ENCODE measurements around the gene MYO3B.
"Not testable (repeated sequence)": the region's sequence is repeated elsewhere in the genome, so short reads cannot be mapped to it uniquely, and the experiment has no call there.

The MYO3B gene

DNA sequence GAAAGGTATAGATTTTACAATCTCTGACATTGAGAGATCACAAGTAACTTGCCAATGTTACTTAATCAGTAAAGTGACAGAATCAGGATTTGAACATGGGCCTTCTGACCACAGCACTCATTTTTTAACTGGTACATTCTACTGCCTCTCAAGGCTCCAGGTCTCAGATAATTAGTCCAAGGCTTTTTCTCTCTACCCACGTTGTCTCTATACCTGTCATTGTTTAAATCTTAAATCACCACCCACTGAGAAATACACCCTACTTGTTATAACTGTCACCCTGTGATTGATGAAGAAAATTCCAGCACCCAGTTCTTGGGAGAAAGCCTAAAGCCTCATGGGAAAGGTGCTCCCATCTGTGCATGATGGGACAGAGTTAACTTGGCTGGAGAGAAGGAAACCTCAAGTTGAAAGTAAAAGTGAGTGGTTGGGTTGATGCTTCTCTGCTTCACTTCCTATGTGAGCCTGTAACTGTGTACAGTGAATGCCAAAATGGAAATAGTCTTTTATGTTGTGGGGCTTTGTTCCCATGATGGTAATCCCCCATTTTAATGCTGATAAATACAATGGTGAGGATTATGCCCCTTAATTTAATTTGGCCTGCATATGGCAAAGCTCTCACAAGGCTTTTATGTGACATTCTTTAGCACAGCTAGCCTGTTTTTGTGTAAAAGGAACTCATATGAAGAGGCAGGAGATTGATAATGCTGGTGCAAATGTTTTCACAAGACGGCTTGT, 347.1 kb downstream of the MYO3B start:
- DNase-seq = no peak

DNA sequence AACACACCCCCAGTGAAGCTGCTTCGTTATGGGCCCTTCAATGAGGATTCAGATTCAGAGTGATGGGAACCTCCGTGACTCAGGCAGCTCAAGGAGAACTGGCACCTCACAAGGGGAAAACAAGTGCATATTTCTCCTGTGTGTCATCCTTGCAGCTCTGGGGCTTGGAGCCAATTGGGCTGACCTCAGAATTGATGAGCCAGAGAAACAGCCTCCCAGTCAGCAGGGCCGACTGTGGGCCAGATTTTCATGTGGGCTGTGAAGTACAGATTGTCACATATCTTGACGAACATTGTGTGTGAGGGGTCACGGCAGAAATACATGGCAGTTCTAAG, 347.6 kb downstream of the MYO3B start:
- DNase-seq = no peak

DNA sequence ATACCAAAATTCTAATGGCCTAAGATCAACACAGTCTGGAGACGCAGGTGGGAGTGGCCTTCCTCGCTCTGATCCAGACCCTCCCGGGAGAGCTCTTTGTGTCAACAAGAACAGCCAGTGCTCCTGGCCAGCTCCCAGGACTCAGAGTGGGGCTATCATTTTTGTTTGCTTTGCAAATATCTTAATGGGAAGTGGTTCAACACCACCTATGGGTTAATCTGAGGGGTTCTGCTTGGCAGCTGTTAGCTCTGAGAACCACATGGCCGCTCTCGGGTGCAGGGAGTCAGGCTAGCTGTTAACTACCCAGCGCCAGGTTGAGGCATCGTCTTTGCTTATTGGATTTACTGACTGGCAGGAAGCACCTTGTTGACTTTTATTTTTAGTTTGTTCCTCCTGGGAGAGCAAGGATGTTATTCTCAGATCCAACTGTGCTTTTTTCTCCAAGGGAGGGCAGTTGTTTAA, 352.4 kb downstream of the MYO3B start:
- DNase-seq = no peak

DNA sequence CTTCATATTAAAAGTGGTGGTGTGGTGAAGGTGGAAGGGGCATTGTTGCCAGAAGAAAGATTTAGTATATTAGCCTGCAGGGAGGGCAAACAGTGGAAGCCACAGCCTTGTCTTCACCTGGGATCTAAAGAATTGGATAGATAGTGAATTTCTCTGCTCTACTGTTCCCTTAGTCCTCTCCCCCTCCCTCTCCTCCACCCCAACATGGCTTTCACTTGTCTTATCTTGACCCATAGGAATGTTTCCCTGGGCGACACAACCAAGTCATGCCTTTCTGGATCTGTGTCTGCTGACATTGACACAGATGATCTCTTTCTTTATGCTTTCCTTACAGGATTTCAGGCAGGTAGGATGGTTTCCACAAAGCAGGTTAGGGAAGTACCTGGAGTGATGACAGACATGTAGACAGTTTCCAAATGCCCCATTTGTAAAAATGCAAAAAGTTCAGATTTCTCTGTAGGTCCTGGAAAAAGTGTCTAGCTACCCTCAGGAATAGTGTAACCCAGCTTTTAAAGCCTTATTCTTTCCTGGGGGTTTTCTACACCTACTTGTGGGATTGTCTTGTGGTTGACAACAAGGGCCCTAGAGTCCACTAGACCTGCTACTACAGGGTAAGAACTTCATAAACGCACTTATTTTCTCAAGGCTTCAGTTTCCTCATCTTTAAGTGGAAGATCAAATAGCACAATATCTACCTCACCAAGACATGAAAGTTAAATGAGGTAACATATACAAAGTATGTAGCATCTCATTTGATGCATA, 353.0 kb downstream of the MYO3B start:
- DNase-seq = no peak

DNA sequence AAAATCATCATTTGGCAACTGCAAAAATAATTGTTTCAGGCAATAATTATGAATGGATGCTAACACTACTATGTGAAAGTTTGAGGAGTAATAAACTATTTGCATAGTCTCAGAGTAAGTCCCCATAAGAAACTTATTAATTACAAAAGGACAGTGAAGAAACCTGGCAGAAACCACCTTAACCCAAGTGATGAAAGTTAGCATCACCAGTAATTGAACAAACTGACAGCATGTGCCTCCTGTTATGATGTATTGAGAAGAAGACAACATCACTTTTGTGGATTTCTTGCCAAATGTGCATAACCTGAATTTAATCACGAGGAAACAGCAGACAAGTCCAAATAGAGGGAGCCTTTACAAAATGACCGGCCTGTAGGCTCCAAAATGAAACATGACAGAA, 353.9 kb downstream of the MYO3B start:
- DNase-seq = no peak

DNA sequence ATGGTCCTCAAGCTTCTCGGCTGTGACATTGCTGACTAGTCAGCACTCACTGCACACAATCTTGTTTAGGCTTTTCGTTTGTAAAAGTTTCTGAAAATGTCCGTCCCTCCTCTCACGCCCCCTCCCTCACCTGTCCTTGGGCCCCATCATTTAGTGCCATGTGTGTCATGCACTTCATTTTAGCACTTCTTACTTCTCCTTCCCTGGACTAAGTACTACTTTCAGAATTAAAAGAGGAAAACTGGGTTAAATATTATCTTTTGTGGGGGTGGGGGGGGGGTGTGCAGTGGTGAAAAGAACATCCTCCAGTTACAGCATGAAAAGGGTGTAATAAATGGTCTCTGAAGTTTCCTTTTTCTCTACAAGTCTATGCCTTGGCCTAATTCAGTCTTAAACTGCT, 355.2 kb downstream of the MYO3B start:
- no peak for DNase-seq

DNA sequence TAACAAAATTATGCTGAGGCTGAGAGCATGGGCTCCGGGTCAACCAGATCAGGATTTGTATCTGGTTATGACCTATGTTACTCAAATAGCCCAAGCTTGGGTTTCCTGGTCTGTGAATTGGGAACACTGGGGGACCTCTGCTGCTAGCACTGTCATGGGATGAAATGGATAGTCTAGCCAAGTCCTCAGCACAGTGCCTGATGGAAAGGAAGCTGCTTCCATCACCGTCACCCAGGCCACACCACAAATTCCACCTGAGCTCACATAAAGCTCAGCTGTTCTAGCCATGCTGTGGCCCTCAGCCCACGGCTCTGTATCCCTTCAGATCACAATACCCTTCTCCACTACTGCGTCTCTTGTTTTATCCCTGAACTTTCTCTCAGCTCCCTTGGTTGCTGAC, 357.6 kb downstream of the MYO3B start:
- DNase-seq = no peak

DNA sequence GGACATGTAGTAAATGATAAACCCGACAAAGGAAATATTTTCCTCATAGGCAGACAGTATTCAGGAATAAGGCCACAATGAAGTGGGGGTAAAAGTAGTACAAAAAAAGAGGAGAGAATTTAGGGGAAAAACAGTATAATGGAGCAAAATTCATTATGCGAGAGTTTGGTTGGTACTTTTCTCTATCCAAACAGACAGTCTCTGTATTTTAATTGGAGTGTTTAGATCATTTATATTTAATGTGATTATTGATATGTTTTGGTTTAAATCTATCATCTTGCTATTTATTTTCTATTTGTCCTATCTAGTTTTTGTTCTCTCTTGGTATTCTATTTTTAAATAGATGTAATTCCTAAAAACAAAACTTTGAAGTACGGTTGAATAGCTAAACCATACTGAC, 366.9 kb downstream of the MYO3B start:
- DNase-seq = no peak

DNA sequence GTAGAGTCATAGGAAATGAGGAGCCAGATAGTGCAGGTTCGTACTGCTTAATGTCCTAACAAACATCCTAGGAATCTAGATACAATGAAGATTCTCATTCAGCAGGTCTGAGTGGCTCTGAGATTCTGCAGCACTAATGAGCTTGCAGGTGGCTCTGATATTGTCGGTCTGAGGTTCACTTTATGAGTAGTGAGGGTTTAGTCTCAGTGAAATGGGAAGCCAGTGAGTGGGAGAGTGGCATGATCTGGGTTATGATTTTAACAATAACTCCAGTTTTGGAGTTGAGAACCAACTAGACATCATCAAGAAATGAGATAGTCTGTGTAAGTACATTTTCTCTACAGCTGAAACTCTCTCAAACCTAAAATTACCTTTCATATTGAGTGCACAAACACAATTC, 370.4 kb downstream of the MYO3B start:
- DNase-seq = no peak

DNA sequence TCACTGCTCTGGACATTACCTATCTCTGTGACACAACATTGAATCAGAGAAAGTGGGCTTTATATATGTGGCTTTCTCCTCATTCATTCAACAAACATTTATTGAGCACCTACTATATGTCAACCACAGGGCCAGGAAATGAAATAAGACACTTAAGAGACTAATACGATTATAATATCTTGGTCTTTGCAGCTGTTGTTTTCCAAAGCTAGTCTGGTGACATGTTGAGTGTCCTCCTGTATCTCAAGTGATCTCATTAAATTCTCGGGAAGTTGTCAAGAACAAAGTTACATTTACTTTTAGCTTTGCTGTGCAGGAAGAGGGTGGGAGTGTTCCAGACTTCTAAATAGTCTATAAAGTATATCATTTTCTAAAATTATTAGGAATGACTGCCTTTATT, 372.6 kb downstream of the MYO3B start:
- DNase-seq = no peak

DNA sequence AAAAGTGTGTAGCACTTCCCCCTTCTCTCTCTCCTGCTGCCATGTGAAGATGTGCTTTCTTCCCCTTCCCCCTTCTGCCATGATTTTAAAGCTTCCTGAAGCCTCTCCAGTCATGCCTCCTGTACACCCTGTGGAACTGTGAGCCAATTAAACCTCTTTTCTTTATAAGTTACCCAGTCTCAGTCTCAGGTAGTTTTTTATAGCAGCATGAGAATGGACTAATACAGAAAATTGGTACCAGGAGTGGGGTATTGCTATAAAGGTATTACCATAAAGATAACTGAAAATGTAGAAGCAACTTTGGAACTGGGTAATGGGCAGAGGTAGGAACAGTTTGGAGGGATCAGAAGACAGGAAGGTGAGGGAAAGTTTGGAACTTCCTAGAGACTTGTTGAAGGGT, 374.0 kb downstream of the MYO3B start:
- not testable (repeated sequence) for DNase-seq

DNA sequence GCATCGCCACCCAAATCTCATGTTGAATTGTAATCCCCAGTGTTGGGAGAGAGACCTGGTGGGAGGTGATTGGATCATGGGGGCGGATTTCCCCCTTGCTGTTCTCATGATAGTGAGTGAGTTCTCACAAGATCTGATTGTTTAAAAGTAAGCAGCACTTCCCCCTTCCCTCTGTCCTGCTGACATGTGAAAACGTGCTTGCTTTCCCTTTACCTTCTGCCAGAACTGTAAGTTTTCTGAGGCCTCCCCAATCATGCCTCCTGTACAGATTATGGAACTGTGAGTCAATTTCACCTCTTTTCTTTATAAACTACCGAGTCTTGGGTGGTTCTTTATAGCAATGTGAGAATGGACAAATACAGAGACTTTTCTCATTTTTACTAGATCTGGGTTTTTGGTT, 375.8 kb downstream of the MYO3B start:
- no peak for DNase-seq

DNA sequence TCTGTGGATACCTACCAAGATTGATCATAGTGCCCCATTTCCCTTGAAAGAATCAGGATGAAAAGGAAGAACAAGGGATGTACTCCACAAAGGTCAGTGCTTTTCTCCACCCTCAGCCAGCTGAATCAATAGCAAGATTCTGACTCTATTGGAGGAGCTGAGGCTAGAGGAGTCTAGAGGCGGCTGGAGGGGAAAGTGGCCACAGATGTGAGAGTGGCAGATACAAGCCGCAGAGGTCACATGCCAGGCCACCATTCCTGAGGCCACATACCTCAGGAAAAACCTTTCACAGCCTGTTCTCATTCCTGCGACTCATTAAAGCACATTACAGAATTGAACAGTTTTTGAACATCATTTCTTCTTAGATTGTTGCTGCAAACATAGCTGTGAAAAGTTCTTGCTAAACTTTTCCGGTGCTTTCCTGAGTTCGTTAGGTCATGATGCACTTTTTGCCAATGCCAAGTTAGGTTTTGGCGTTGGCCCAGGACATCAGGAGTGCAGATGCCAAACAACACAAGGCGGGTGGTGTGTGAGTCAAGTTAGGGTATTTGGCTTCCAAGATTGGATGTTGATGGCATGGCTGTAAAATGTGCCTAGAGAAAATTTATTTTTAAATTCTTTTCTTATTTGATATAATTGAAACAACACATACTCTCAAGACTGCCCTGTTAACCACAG, 376.5 kb downstream of the MYO3B start:
- no peak for DNase-seq

DNA sequence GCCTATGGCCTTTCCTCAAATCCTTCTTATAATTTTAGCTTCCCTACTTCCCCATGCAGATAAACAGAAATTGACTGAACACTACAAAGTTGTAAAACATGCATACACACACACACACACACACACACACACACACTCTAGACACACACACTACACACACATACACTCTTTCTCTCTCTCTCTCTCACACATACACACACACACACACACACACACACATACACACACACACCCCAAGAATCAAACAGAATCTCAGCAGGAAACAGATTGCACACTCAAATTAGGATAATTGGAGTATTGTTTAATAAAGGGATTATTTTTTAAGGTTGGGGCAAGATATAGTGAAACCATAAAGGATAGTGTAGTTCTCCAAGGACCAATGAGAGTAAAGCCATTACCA, 385.0 kb downstream of the MYO3B start:
- no peak for DNase-seq

DNA sequence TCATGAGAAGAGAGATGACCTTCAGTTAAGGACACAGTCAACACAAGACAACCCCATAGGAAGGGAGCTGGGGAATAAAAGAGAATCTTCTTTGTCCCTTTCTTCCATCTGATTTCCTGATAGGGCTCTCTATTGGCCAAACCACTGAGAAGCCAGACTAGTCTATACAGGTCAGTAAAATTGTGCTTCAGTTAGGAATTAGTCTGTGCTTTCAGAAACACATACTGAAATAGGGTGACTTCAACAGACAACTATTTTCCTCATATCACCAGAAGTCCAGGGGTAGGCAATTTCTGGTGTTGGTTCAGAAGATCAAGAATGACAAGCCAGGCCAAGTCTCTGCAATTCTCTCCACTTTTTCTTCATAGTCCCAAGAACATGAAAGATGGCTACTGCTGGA, 385.5 kb downstream of the MYO3B start:
- DNase-seq = no peak

DNA sequence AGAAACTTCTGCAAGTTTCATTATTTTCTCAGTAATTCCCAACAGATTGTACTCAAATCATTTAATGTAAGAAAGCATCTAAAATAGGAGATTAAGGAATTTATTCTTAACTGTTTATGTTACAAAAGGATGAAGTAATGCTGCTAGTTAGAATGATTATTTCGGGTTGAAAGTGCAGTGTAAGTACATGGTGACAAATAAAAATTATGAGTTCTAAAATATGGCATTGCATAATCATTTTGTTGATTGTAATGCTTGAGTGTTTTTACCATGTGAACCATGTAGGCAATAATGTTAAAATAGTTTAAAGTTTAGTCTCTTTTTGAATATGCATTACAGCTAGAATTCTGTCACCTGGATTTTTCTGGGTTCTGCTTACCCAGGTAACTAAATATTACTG, 388.2 kb downstream of the MYO3B start:
- DNase-seq = no peak

DNA sequence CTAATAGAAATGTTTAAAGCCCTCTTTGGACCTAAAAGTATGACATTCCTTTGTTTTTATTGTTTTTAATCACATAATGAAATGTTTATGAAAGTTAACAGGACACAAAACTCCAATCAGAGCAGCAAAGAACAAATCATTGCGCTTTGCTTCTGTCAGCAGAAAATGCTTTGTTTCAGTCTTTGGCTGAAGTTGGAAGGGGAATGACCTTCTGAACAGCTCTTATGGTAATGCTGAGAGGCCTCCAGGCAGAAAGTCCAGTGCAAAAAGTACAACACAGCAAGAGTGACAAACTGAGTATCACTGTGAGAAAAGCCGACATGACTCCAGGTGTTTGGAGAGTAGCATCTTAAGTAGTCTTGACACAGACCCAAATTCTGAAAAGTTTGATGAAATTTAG, 389.5 kb downstream of the MYO3B start:
- no peak for DNase-seq

DNA sequence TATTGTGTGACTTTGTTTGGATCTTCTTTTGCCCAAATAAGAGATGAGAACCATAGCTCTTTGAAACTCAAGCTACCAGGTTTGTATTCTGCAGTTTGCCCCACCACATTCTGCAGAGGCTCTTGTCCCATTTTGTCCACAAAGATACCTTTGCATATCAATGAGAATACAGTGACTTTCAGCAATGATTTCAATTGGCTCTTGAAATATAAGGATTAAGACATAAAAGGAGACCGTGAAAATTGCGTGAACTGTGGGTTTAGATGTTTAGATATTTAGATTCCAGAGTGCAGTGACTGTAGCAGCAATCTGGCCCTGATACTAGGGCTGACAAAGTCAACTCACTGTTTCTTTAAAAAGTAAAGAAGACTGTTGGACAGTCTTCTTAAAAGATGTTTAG, 390.6 kb downstream of the MYO3B start:
- DNase-seq = no peak

DNA sequence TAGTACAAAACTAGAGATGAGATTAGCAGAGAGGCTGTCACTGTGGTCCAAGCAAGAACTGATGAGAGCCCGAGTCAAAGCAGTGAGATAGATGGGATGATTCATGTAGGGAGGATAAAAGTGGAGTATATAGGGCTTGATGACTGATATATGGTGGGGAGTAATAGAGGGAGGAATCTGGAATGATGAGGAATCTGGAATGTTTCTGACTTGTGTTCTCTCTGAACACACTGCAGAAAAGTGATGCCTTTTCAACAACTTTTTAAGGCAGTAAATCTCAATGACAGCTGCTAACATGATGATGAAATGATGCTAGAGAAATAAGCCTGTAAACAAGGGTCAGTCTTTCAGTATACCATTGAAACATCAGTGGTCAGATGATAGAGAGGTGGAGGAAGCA, 393.7 kb downstream of the MYO3B start:
- no peak for DNase-seq

DNA sequence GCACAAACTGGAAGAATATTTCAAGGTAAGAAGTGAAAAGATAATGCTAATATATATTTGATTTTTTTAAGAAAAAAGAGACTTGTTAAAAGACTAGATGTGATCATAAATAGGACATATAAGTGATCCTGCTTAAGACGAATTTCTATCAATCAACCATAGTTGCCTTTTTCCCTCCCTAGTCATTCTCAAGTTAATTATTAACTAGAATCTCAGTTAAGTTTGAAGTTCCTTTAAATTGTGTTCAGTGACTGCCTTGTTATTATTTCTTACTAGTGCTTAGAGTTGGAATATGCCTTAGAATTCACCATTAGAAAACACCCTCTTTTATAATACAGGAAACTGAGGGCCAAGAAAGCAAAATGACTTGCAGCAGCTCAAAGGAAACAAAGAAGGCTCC, 395.7 kb downstream of the MYO3B start:
- no peak for DNase-seq

DNA sequence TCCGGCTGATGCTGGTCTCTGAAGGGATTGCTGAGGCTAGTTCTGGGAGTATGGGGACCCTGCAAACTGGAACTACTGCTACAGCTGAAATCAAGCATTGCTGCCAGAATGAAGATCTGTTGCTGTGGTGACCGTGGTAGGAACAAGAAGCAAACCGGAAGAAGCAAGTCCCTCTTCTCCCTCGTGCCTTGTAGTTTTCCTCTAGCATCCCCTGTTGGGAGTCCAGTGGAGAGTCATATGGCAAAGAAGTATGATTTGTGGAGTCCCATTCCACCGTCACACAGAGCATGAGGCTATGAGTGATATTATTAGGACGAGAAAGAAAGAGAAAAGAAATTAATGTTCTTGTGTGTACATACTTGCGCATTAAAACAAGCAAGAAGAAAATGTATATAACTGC, 398.3 kb downstream of the MYO3B start:
- DNase-seq = no peak

DNA sequence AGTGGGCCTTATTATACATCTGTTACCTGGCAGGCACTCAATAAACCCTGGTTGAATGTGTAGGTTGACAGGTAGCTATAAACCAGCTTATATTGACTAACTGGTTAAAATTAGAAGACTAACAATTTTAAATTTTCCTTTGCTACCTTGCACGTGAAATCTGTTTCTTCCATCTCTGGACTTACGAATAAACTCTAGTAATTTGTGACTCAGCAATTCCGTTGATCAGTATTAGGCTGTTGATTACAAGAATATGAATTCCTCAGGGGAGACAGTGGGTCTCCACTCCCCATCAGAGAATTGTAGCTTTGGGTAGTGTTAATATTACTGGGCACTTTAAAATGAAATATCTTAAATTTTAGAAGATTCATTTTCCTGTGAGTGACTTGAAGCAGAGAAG, 399.4 kb downstream of the MYO3B start:
- no peak for DNase-seq

DNA sequence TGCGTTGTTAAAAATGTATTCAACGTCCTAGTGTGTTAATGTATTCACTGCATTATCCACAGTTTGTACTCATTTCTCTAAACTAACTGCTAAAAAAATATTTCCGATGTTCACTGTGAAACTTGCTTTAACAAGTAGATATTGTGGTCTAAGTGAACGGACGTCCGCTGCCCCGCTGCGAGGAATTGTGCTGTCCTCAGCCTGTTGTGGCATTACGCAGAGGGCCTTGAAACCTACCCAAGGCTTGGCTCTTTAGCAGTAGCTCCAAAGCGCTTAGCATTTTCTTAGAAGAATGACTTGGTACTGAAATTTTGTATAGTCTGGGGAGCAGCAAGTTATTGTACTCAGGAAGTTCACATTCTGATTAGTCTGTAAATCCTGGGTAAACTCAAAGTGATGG, 400.7 kb downstream of the MYO3B start:
- DNase-seq = no peak

DNA sequence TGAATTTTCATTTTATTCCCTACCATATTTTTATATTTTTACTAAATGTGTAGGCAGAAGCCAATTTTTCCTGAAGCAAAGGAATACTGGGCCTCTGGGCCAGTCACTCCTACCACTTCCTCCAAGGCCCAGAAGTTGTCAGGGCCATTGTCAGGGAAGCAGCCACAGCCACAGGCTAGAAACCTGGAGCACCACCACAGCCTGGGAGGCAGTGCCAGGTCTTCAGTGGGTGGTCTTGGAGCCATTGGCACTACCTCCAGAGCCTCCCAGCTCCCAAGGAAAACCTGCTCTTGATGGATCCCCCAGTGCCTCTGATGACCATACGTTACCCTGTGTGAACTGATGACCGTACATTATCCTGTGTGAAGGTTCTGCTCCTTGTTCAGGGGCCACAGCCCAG, 401.6 kb downstream of the MYO3B start:
- no peak for DNase-seq

Measured in activated gamma-delta T cell treated with Interleukin-2 at 50 U/mL for 16 hours (primary cell).